Fibroblast of skin of right biceps (primary cell): ENCODE results near the gene SLCO4A1.

ENCODE experiments used
- DNase-seq: peaks from one replicate; pipeline ENCODE4 v3.0.0-alpha.2; 2013

The SLCO4A1 gene, protein sequence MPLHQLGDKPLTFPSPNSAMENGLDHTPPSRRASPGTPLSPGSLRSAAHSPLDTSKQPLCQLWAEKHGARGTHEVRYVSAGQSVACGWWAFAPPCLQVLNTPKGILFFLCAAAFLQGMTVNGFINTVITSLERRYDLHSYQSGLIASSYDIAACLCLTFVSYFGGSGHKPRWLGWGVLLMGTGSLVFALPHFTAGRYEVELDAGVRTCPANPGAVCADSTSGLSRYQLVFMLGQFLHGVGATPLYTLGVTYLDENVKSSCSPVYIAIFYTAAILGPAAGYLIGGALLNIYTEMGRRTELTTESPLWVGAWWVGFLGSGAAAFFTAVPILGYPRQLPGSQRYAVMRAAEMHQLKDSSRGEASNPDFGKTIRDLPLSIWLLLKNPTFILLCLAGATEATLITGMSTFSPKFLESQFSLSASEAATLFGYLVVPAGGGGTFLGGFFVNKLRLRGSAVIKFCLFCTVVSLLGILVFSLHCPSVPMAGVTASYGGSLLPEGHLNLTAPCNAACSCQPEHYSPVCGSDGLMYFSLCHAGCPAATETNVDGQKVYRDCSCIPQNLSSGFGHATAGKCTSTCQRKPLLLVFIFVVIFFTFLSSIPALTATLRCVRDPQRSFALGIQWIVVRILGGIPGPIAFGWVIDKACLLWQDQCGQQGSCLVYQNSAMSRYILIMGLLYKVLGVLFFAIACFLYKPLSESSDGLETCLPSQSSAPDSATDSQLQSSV

DNA sequence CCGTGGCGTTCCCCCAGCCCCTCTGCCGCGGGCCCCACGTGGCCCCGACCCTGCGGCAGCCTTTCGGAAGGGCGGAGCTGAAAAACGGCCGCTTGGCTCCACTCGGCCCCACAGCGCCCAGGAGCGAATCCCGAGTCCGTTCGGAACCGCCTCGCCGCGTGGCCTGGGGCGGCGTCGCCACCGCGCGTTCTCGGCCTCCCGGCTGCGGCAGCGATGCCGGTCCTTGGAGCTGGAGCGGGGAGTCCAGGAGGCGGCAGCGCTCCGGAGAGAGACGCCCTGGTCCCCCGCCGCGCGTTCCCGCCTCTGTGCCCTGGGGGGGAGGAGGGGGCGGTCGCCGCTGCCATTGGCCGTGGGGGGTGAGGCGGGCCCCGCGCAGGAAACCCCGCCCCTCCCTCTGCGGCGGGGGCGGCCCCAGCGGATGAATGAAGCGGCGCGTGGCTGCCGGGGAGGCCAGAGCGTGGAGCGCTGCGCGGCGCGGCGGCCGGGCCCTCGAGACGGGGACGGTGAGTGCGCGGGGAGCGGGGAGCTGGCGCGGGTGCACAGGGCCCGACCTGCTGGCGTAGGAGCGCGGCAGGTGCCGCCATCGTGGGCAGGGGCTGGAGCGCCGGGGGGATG, at the start of gene SLCO4A1:
TSS of gene SLCO4A1 (plus strand) at position 453 of the 615 bp plus-strand sequence. CDS start 13,952 bp downstream, outside the sequence.
- peak; percentile 42 for DNase-seq

DNA sequence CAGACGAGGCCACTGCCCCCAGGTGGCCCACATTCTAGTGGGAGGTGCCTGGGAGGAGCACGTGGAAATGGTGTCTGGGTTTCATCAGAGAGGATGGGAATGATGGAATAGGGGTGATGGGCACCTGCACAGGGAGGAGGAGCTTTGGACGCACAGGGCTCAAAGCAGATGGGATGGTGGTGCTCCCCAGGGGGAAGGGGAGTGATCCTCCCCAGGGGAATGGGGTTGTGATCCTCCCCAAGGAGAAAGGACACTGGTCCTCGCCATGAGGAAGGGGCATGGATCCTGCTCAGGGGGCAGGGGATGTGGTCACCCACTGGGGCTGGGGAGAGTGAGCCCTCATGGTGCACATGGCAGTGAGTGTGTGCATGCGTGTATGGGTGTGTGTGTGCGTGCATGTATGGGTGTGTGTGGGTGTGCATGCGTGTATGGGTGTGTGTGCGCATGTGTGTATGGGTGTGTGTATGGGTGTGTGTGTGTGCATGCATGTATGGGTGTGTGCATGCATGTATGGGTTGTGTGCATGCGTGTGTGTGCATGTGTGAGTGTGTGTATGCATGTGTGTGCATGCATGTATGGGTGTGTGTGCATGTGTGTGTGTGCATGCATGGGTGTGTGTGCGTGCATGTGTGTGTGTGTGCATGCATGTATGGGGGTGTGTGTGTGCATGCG, 49.7 kb upstream of the SLCO4A1 start:
- DNase-seq, result no peak

DNA sequence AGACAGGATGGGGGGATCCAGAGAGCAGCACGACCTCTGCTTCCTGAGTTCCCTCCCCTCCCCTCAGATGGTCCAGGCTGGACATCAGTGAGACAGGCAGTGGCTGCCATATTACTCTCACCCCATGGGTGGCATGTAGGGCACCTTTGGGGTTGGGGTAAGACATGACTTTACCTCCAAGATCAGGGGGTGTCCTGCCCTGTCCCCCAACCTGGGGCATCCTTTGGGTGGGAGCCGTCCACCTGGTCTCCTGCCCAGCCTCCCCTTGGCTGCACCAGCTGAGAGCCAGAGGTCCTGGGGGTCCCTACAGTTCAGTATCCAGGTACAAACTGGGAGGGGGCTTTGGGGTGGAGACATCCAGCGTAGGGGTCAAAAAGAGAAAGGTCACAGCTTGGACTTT, 48.7 kb upstream of the SLCO4A1 start:
- no peak for DNase-seq

GRCh38 chr20:62595069-62595468, 47.2 kb upstream of the SLCO4A1 start:
- no peak for DNase-seq

GRCh38 chr20:62595491-62595890, 46.8 kb upstream of the SLCO4A1 start:
- peak; percentile 33 for DNase-seq

DNA sequence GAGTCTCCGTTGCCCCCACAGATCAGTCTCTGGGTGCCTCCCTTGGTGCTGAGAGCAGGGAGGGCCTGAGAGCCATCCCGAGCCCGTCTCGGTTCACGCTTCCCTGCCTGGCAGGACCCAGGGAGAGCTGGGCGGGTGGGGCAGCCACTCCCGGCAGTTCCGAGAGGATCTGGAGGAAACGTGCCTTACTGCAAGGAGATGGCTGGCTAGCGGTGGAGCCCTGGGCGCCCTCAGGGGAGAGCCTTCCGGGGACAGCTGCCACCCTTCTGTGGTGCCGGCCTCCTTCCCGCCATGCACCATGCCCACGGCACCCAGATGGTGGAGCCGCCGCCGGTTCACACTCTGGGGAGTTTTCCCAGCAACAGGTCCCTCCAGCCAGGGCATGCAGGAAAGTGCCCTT, 45.8 kb upstream of the SLCO4A1 start:
- DNase-seq, result no peak

- DNase-seq, result no peak
Observed at GRCh38 chr20:62596921-62597320, 45.4 kb upstream of the SLCO4A1 start.

DNA sequence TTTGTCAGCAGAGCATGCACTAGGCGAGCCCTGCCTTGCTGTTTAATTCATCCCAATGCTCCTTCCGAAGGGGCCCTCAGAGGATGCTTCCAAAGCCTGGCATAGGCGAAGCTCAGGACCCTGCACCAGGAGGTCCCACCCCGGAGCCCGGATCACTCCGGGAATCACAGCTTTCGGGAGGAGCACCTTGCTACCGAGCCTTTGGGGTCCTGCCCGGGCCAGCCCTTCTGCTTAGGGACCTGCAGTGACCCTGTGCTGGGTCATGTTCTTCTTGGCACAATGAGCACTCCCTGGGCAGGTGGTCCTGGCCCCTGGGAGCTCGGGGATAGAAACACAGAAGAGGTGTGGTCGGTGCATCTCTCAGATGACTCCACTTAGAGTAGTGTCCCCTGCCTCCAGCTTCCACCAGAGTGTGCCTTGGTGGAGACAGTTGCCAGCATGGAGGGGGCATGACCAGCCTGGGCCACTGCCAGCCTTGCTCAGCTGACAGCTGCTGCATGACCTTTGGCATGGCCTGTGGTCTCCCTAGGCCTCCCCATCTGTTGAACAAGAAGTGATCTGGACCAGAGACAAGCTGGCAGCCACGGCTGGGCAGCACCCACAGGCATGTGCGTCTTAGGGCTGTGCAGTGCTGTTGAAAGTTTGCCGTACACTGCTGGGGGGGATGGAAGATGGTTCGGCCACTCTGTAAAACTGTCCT, 44.7 kb upstream of the SLCO4A1 start:
- DNase-seq, result no peak

DNA sequence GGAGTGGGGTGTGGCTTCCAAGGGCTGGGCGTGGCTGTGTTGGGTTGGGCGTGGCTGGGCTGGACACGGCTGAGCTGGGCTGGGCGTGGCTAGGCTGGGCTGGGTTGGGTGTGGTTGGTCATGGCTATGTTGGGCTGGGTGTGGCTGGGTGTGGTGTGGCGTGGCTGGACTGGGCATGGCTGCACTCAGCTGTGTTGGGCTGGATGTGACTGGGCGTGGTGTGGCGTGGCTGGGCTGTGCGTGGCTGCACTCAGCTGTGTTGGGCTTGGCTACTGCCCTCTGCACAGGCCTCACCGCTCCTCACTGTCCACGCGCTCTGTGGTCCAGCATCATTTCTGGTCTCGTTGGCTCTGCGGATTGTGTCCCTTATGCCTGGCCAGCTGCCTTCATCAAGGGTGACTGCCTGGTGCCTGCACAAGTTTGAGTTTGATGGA, 43.5 kb upstream of the SLCO4A1 start:
- DNase-seq, result no peak

- DNase-seq, result no peak
Observed at GRCh38 chr20:62599216-62600110, 42.8 kb upstream of the SLCO4A1 start.

DNA sequence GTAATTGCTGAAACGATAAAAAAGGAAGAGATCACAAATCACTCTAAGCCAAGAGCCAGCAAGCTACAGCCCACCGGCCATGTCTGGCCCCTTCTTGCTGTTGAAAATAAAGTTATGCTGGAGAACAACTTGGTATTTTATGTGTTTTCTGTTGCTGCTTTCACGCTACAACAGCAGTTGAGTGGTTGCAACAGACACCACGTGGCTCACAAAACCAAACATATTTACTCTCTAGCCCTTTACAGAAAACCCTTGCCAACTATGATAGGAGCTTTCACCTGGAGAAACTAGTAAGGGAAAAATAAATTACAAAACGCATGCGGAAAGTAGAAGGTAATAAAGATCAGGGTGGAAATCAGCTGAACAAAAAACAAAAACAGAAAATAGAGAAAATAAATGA, 41.1 kb upstream of the SLCO4A1 start:
- no peak for DNase-seq

DNA sequence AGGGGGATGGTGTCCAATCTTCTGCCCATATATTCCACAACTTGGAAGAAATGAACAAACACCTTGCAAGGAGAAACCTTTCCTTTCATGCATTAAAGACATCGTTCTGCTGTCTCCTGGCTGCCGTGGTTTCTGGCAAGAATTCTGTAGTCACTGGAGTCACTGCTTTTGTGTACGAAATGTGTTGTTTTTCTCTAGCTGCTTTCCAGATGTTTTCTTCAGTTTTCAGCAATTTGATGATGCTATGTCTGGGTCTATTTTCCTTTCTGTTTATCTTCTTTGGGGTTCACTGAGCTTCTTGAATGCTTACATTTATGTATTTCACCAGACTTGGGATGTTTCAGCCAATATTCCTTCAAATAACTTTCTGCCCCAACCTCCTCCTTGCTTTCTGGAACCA, 40.6 kb upstream of the SLCO4A1 start:
- DNase-seq, result no peak

GRCh38 chr20:62602550-62602949, 39.8 kb upstream of the SLCO4A1 start:
- no peak for DNase-seq

- DNase-seq, result no peak
Observed at GRCh38 chr20:62603021-62603906, 39.0 kb upstream of the SLCO4A1 start.

DNA sequence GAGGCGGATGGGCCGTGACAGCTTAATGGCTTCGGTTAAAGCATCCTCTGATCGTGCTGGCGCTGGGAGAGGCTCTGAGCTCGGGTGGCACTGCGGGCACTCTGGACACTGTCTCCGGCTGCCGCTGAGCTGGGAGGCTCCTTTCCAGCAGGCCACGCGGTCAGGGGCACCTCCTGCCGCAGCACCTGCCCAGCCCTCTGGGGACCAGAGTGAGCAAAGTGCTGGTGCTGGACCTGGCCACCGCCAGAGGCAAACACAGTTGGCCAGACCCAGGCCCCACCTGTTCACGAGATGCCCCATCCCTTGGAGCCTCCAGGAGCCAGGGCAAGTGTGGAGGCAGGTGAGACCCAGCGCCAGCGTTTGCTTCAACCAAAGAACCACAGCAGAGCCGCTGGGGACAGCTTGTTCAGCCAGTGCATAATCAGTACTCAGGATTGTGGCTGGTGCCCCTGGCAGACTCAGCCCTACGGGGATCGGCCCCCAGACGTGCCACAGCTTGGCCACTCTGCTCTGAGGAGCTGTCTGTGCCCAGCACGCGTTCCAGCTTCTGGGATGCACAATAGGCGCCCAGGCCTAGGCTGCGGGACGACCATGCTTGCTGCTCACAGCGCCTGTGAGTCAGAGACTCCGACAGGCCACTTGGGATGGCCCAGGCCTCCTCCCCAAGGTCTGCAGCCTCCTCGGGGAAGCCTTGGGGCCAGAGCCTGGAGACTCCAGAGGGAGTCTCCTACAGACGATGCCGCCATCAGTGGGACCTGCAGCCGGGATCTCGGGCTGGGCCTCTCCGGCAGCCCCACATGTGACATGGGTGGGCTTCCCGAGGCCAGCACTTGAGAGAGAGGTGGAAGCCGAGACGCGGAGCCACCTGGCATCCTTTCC, 38.2 kb upstream of the SLCO4A1 start:
- DNase-seq, result no peak

DNA sequence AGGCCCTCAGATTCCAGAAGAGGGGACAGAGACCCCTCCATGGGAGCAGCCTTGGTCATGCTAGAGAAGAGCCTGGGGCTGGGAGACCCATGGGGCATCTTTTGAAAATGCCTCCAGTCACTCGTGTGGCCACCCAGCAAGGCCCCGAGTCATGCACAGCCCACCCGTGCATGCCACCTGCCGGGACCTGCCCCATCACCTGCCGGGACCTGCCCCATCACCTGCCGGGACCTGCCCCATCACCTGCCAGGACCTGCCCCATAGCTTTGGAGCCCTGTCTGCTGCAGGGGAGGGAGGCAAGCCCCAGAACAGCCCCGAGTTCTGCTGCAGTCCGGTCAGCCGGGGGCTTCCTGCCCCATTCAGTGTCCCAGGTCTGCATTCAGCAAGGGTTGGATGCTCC, 37.5 kb upstream of the SLCO4A1 start:
- DNase-seq, result no peak

DNA sequence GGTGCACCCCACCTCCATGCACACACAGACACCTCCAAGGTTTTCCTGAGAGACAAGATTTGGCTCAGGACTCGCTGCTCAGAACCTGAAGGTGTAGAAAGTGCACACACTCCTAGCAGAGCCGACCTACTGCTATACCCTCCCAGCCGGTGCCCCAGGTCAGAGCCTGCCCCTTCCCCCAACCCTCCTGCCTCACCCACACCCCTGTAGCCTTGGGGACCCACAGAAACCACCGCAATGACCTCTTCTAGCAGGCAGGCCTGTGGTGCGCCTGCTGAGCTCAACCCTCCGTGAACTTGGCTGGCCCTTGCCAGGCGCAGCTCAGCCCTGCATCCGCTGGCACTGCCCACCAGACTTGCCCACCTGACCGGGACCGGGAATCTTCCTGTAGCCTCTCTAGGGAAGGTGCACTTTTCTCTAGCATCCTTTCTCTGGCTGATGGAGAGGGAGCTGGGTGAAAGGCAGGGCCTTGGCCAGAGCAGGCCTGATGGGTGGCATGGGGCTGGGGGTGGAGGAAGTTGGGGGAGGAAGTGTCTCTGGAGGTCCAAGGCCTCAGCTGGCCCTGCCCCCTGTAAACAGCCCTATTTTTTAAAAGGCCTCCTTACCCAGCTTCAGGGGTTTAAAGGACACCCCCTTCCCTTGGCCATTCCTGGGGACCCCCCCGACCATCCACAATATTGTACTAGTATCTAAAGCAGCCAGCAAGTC, 36.9 kb upstream of the SLCO4A1 start:
- DNase-seq, result no peak

- DNase-seq, result no peak
Observed at GRCh38 chr20:62606016-62606415, 36.3 kb upstream of the SLCO4A1 start.
